H9 (cell line): ENCODE data around the gene CPXM2. TPM values are rescaled to one million over a fixed set of nuclear protein-coding genes. Genes with fewer than 3 reads are reported as not detected.

Experiments used
- DNase-seq: peaks from one replicate; pipeline ENCODE4 v3.0.0-alpha.2; 2017
- H2AFZ ChIP-seq: one replicate; pipeline ENCODE4 v1.6.1; 2013; ENCODE audit warnings: mild to moderate bottlenecking, low read length, control low read depth, moderate library complexity
- H2AK5ac ChIP-seq: 2 replicates; pipeline ENCODE4 v1.6.1; 2013; ENCODE audit warnings: low read length, control low read depth, mixed read lengths; ENCODE audit not compliant: insufficient read length
- H2BK120ac ChIP-seq: one replicate; pipeline ENCODE4 v1.6.1; 2013; ENCODE audit warnings: low read depth, mild to moderate bottlenecking, low read length, control low read depth, inconsistent platforms; ENCODE audit not compliant: poor library complexity, severe bottlenecking
- H2BK12ac ChIP-seq: 2 replicates; pipeline ENCODE4 v1.6.1; 2013; ENCODE audit warnings: low read length, control low read depth, mixed read lengths, low read depth; ENCODE audit not compliant: insufficient read length
- H2BK15ac ChIP-seq: 2 replicates; pipeline ENCODE4 v1.6.1; 2013; ENCODE audit warnings: low read depth, low read length, control low read depth
- H2BK20ac ChIP-seq: one replicate; pipeline ENCODE4 v1.6.1; 2013; ENCODE audit warnings: low read depth, mild to moderate bottlenecking, low read length, control low read depth, inconsistent platforms; ENCODE audit not compliant: poor library complexity, severe bottlenecking
- H2BK5ac ChIP-seq: 2 replicates; pipeline ENCODE4 v1.6.1; 2013; ENCODE audit warnings: low read length, control low read depth, mixed read lengths; ENCODE audit not compliant: insufficient read length
- H3K14ac ChIP-seq: 2 replicates; pipeline ENCODE4 v1.6.1; 2013; ENCODE audit warnings: low read length, control low read depth; ENCODE audit not compliant: insufficient read depth
- H3K18ac ChIP-seq: 2 replicates; pipeline ENCODE4 v1.6.1; 2013; ENCODE audit warnings: low read depth, mild to moderate bottlenecking, mixed read lengths, low read length, control low read depth; ENCODE audit not compliant: insufficient read length
- H3K23ac ChIP-seq: 2 replicates; pipeline ENCODE4 v1.6.1; 2013; ENCODE audit warnings: low read length, control low read depth, mixed read lengths, low read depth; ENCODE audit not compliant: insufficient read length
- H3K23me2 ChIP-seq: 2 replicates; pipeline ENCODE4 v1.6.1; 2013; ENCODE audit warnings: low read depth, mild to moderate bottlenecking, mixed read lengths, low read length, control low read depth; ENCODE audit not compliant: insufficient read length, poor library complexity, severe bottlenecking
- H3K27ac ChIP-seq: 2 replicates; pipeline ENCODE4 v1.5.1; 2013; ENCODE audit warnings: low read length, control low read depth, mixed read lengths, low read depth; ENCODE audit not compliant: insufficient read length
- H3K27me3 ChIP-seq: 2 replicates; pipeline ENCODE4 v1.6.1; 2013; ENCODE audit warnings: low read length, control low read depth, inconsistent platforms; ENCODE audit not compliant: insufficient read depth
- H3K4ac ChIP-seq: 2 replicates; pipeline ENCODE4 v1.6.1; 2013; ENCODE audit warnings: low read depth, mild to moderate bottlenecking, control low read depth, inconsistent platforms, low read length, moderate library complexity
- H3K4me1 ChIP-seq: 2 replicates; pipeline ENCODE4 v1.6.1; 2013; ENCODE audit warnings: low read length, control low read depth, inconsistent platforms; ENCODE audit not compliant: insufficient read depth
- H3K4me2 ChIP-seq: 2 replicates; pipeline ENCODE4 v1.6.1; 2013; ENCODE audit warnings: low read length, control low read depth, mixed read lengths; ENCODE audit not compliant: insufficient read length, insufficient read depth
- H3K56ac ChIP-seq: 2 replicates; pipeline ENCODE4 v1.6.1; 2013; ENCODE audit warnings: low read depth, mild to moderate bottlenecking, mixed read lengths, low read length, control low read depth; ENCODE audit not compliant: insufficient read length
- H3K79me1 ChIP-seq: 2 replicates; pipeline ENCODE4 v1.6.1; 2013; ENCODE audit warnings: low read depth, mild to moderate bottlenecking, moderate library complexity, low read length, control low read depth, inconsistent platforms; ENCODE audit not compliant: insufficient read depth, poor library complexity, severe bottlenecking
- H3K79me2 ChIP-seq: 2 replicates; pipeline ENCODE4 v1.6.1; 2013; ENCODE audit warnings: low read length, control low read depth, inconsistent platforms; ENCODE audit not compliant: insufficient read depth
- H3K9ac ChIP-seq: 2 replicates; pipeline ENCODE4 v1.6.1; 2013; ENCODE audit warnings: low read length, control low read depth, mixed read lengths; ENCODE audit not compliant: insufficient read length; ENCODE audit errors: extremely low read depth
- H3K9me3 ChIP-seq: one replicate; pipeline ENCODE4 v1.6.1; 2013; ENCODE audit warnings: low read depth, low read length, inconsistent platforms; ENCODE audit not compliant: control insufficient read depth
- H3T11ph ChIP-seq: one replicate; pipeline ENCODE4 v1.6.1; 2013; ENCODE audit warnings: mild to moderate bottlenecking, low read length, control low read depth, inconsistent platforms
- H4K20me1 ChIP-seq: one replicate; pipeline ENCODE4 v1.6.1; 2013; ENCODE audit not compliant: control insufficient read depth, insufficient read length, insufficient read depth
- H4K5ac ChIP-seq: 2 replicates; pipeline ENCODE4 v1.6.1; 2013; ENCODE audit warnings: low read depth, mild to moderate bottlenecking, mixed read lengths, low read length, control low read depth; ENCODE audit not compliant: insufficient read length
- H4K8ac ChIP-seq: replicated peaks from 2 replicates; pipeline ENCODE4 v1.6.1; 2013; ENCODE audit warnings: low read length, control low read depth, mixed read lengths, low read depth; ENCODE audit not compliant: insufficient read length
- H4K91ac ChIP-seq: 2 replicates; pipeline ENCODE4 v1.6.1; 2013; ENCODE audit warnings: low read depth, mild to moderate bottlenecking, moderate library complexity, mixed read lengths, low read length, control low read depth; ENCODE audit not compliant: insufficient read length
- H3K27ac Mint-ChIP-seq, 3 experiments: 2 replicates in 2 of 3; 3 replicates in 1 of 3; pipeline ENCODE4 v1.8.0; 2020 to 2021; ENCODE audit warnings: mixed read lengths in 3 of 3, mild to moderate bottlenecking in 1 of 3, moderate library complexity in 1 of 3
- H3K27me3 Mint-ChIP-seq: 2 replicates; pipeline ENCODE4 v1.8.0; 2021; ENCODE audit warnings: low read depth, mild to moderate bottlenecking, moderate library complexity, mixed read lengths
- H3K36me3 Mint-ChIP-seq, 3 experiments: 2 replicates in 2 of 3; 3 replicates in 1 of 3; pipeline ENCODE4 v1.8.0; 2020 to 2021; ENCODE audit warnings: low read depth in 3 of 3, mixed read lengths in 3 of 3; ENCODE audit not compliant: insufficient read depth in 1 of 3
- H3K4me1 Mint-ChIP-seq, 2 experiments: 2 replicates each; pipeline ENCODE4 v1.8.0; 2020; ENCODE audit warnings: mixed read lengths in 2 of 2
- H3K4me3 Mint-ChIP-seq, 2 experiments: 2 replicates in 1 of 2; 3 replicates in 1 of 2; pipeline ENCODE4 v1.8.0; 2020 to 2021; ENCODE audit warnings: mild to moderate bottlenecking in 2 of 2, mixed read lengths in 2 of 2, moderate library complexity in 1 of 2
- H3K9me3 Mint-ChIP-seq, 2 experiments: 2 replicates in 1 of 2; 3 replicates in 1 of 2; pipeline ENCODE4 v1.8.0; 2020; ENCODE audit warnings: mild to moderate bottlenecking in 2 of 2, mixed read lengths in 2 of 2, moderate library complexity in 1 of 2
- CTCF ChIP-seq: fragments of 200-600 bp; sonication (generic); conservative IDR thresholded peaks from 3 replicates; pipeline ENCODE4 v1.8.0; 2021; ENCODE audit warnings: antibody characterized with exemption, mild to moderate bottlenecking
- WGBS: extraction: QIAGEN DNeasy Blood & Tissue Kit; methylation state at CpG from one replicate; pipeline ENCODE4 v1.1.7; 2013; ENCODE audit warnings: missing lambda C conversion rate, low lambda C conversion rate, mixed read lengths; ENCODE audit not compliant: insufficient read length; ENCODE audit errors: extremely low coverage; 5-methylcytosine and 5-hydroxymethylcytosine counted together
- total RNA-seq: library from RNA; stranded (reverse); gene quantifications from 2 replicates; pipeline ENCODE4 v1.2.1, GENCODE V29; 2021

The CPXM2 gene
- total RNA-seq, 1 experiment from 2014 or later: 1.7 TPM

- no peak overlapping the region for H2BK15ac ChIP-seq
- H4K8ac ChIP-seq: no peak overlapping the region
- no peak overlapping the region for H4K91ac ChIP-seq
- H4K20me1 ChIP-seq: no peaks in the 10 kb centered on the region
- no peaks in the 10 kb centered on the region for H3K79me1 ChIP-seq
- H3K23me2 ChIP-seq: no peaks in the 10 kb centered on the region
- H3K27me3 Mint-ChIP-seq: peaks cover 29% of the 10 kb centered on the region
- H4K5ac ChIP-seq: no peak overlapping the region
- H3K23ac ChIP-seq: no peak overlapping the region
- peaks cover 8% of the 10 kb centered on the region; the same call in 1 of the 2 replicates for H3K4me1 ChIP-seq
- peaks cover 37 to 46% of the 10 kb centered on the region in 2 experiments for H3K4me1 Mint-ChIP-seq
- H3K9ac ChIP-seq: no peak overlapping the region
- DNase-seq: peak; percentile 49
- peak overlapping the region in 2 of 3 experiments; percentile 65 to 83; a peak in 2 of 7 replicates for H3K27ac Mint-ChIP-seq
- no peak for TF ChIP-seq CTCF
- peaks cover 6 to 11% of the 10 kb centered on the region in 2 experiments for H3K9me3 Mint-ChIP-seq
- WGBS: no CpG with 5 or more reads among the region's 10 CpGs
- no peak overlapping the region for H2BK20ac ChIP-seq
- H3K18ac ChIP-seq: no peak overlapping the region
- H3K14ac ChIP-seq: no peak overlapping the region
- H3T11ph ChIP-seq: no peak overlapping the region
- no peak overlapping the region for H2AFZ ChIP-seq
- no peak overlapping the region; a peak in 1 of 5 replicates for H3K4me3 Mint-ChIP-seq
- no peaks in the 10 kb centered on the region for H3K9me3 ChIP-seq
- H3K79me2 ChIP-seq: no peaks in the 10 kb centered on the region
- H3K4ac ChIP-seq: no peak overlapping the region
- H3K36me3 Mint-ChIP-seq: peaks cover 2 to 13% (median 3%) of the 10 kb centered on the region in 3 experiments; a peak in 5 of 7 replicates
- no peak overlapping the region for H3K27ac ChIP-seq
- H2AK5ac ChIP-seq: no peak overlapping the region
- no peak overlapping the region for H2BK120ac ChIP-seq
- no peak overlapping the region for H3K56ac ChIP-seq
- no peaks in the 10 kb centered on the region for H3K27me3 ChIP-seq
- no peak overlapping the region for H2BK12ac ChIP-seq
- H3K4me2 ChIP-seq: no peak overlapping the region
- no peak overlapping the region for H2BK5ac ChIP-seq
Observed at GRCh38 chr10:123904834-123905409, 13.3 kb upstream of the CPXM2 start.
